CD4-positive, alpha-beta memory T cell (primary cell): ENCODE data around the gene MTO1. TPM values are rescaled to one million over a fixed set of nuclear protein-coding genes. Genes with fewer than 3 reads are reported as not detected.
"Not testable (repeated sequence)": the region's sequence is repeated elsewhere in the genome, so short reads cannot be mapped to it uniquely, and the experiment has no call there.

Source experiments
- CTCF ChIA-PET: fragments of 350-600 bp; sonication (Branson Sonifier 250); formaldehyde crosslinking; loops from one replicate; lab custom pipeline; 2021; ENCODE audit warnings: inconsistent platforms; ENCODE audit not compliant: partially characterized antibody; lab: Charles Lee
- POLR2A ChIA-PET: fragments of 350-600 bp; sonication (Branson Sonifier 250); formaldehyde crosslinking; loops from one replicate; lab custom pipeline; 2021; ENCODE audit not compliant: partially characterized antibody; lab: Charles Lee
- DNase-seq, 5 donors: peaks; one replicate each; pipeline versions ENCODE4 v3.0.0 to v3.0.0-alpha.2; 2020 to 2022; ENCODE audit warnings: mixed read lengths in 1 of 5
- H3K27ac ChIP-seq: one replicate; pipeline ENCODE4 v1.7.0; 2013; ENCODE audit warnings: low read depth, low read length
- H3K27me3 ChIP-seq: 2 replicates; pipeline ENCODE4 v1.7.0; 2013; ENCODE audit warnings: mild to moderate bottlenecking, low read length, moderate library complexity; ENCODE audit not compliant: insufficient read depth
- H3K36me3 ChIP-seq: 2 replicates; pipeline ENCODE4 v1.7.0; 2013; ENCODE audit warnings: mild to moderate bottlenecking, low read length, moderate library complexity; ENCODE audit not compliant: insufficient read depth
- H3K4me1 ChIP-seq: 2 replicates; pipeline ENCODE4 v1.7.0; 2013; ENCODE audit warnings: mild to moderate bottlenecking, low read length, moderate library complexity; ENCODE audit not compliant: insufficient read depth
- H3K4me3 ChIP-seq, 2 donors: one replicate each; pipeline ENCODE4 v1.7.0; 2013; ENCODE audit warnings: low read length in 2 of 2, mild to moderate bottlenecking in 1 of 2
- H3K9me3 ChIP-seq, 2 donors: one replicate each; pipeline ENCODE4 v1.7.0; 2013; ENCODE audit warnings: low read length in 2 of 2, control low read depth in 1 of 2; ENCODE audit not compliant: control insufficient read depth in 1 of 2
- H3K27ac Mint-ChIP-seq, 7 donors: one replicate each; pipeline ENCODE4 v1.8.0; 2020 to 2021; ENCODE audit warnings: mixed read lengths in 7 of 7, mild to moderate bottlenecking in 6 of 7, inconsistent platforms in 3 of 7, moderate library complexity in 3 of 7
- H3K27me3 Mint-ChIP-seq, 2 donors: one replicate each; pipeline ENCODE4 v1.8.0; 2020 to 2021; ENCODE audit warnings: mixed read lengths in 2 of 2
- H3K36me3 Mint-ChIP-seq, 2 donors: one replicate each; pipeline ENCODE4 v1.8.0; 2020 to 2021; ENCODE audit warnings: mixed read lengths in 2 of 2, inconsistent platforms in 1 of 2, mild to moderate bottlenecking in 1 of 2
- H3K4me1 Mint-ChIP-seq, 4 donors: one replicate each; pipeline ENCODE4 v1.8.0; 2020 to 2021; ENCODE audit warnings: mixed read lengths in 4 of 4, mild to moderate bottlenecking in 1 of 4
- H3K4me3 Mint-ChIP-seq, 8 donors: one replicate each; pipeline ENCODE4 v1.8.0; 2020 to 2021; ENCODE audit warnings: mixed read lengths in 8 of 8, mild to moderate bottlenecking in 7 of 8, moderate library complexity in 6 of 8, inconsistent platforms in 3 of 8
- H3K9me3 Mint-ChIP-seq, 8 donors: one replicate each; pipeline ENCODE4 v1.8.0; 2020 to 2021; ENCODE audit warnings: mixed read lengths in 8 of 8, mild to moderate bottlenecking in 5 of 8, inconsistent platforms in 3 of 8, moderate library complexity in 1 of 8
- intact Hi-C: fragments of 100-400 bp; cut with micrococcal nuclease; formaldehyde crosslinking; loops from one replicate; pipeline ENCODE4 v1.15.1; 2023
- polyA plus RNA-seq, 2 donors: library from polyadenylated mRNA; unstranded; fragments of 300-500 nt; fragmentation: Illumina TruSeq; gene quantifications; one replicate each; pipeline ENCODE4 v1.2.3, GENCODE V29; 2021
- total RNA-seq, 2 experiments: library from RNA; stranded (reverse); gene quantifications; one replicate each; pipeline ENCODE4 v1.2.3, GENCODE V29; 2021

MTO1 gene
- total and polyA plus RNA-seq, 4 experiments from 2014 or later: 31.7 to 99.8 (median 69.9) TPM

GRCh38 chr6:73491377-73491776, 29.8 kb downstream of the MTO1 start:
- POLR2A ChIA-PET: interaction anchor here (0.5 kb wide), 1 partner anchor 72 kb away, joined by 5 read pairs; no protein-coding TSS in a partner anchor
- H3K27ac Mint-ChIP-seq: peak overlapping the region in 4 of 7 donors; percentile 47 to 89 (median 62)
- no peaks in the 10 kb centered on the region for H3K27me3 ChIP-seq
- H3K4me1 ChIP-seq: no peaks in the 10 kb centered on the region
- no peak overlapping the region for H3K27ac ChIP-seq
- DNase-seq: no peak
- no peaks in the 10 kb centered on the region for H3K9me3 Mint-ChIP-seq
- H3K9me3 ChIP-seq: no peaks in the 10 kb centered on the region
- H3K4me1 Mint-ChIP-seq: peaks cover 0 to 8% (median 4%) of the 10 kb centered on the region in 4 donors
- H3K27me3 Mint-ChIP-seq: no peaks in the 10 kb centered on the region
- CTCF ChIA-PET: interaction anchor here (1.6 kb wide), 1 partner anchor 17 kb away, joined by 4 read pairs; no protein-coding TSS in a partner anchor
- no peak overlapping the region for H3K4me3 Mint-ChIP-seq
- H3K36me3 Mint-ChIP-seq: peaks cover 62 to 66% of the 10 kb centered on the region in 2 donors
- intact Hi-C loops: no loop called here
- H3K36me3 ChIP-seq: peaks cover 43% of the 10 kb centered on the region
- no peak overlapping the region for H3K4me3 ChIP-seq

GRCh38 chr6:73497915-73498314, 36.4 kb downstream of the MTO1 start:
- no peak overlapping the region for H3K4me3 Mint-ChIP-seq
- H3K4me1 ChIP-seq: no peaks in the 10 kb centered on the region
- ChIA-PET POLR2A (interaction anchor here (0.6 to 1.3 kb wide), 2 partner anchors 11 to 18 kb away, joined by 3 read pairs; no protein-coding TSS in a partner anchor), CTCF (interaction anchor here (1.2 to 2.9 kb wide), 2 partner anchors 113 to 128 kb away, joined by 3 to 16 read pairs; no protein-coding TSS in a partner anchor)
- H3K9me3 Mint-ChIP-seq: no peaks in the 10 kb centered on the region
- no peak overlapping the region for H3K4me3 ChIP-seq
- no peaks in the 10 kb centered on the region for H3K27me3 ChIP-seq
- H3K4me1 Mint-ChIP-seq: no peaks in the 10 kb centered on the region
- H3K9me3 ChIP-seq: no peaks in the 10 kb centered on the region
- H3K27me3 Mint-ChIP-seq: no peaks in the 10 kb centered on the region
- intact Hi-C loops: no loop called here
- peaks cover 42% of the 10 kb centered on the region for H3K36me3 ChIP-seq
- DNase-seq: no peak
- H3K36me3 Mint-ChIP-seq: peaks cover 32 to 61% of the 10 kb centered on the region in 2 donors
- peak overlapping the region in 2 of 7 donors; percentile 35 to 63 for H3K27ac Mint-ChIP-seq
- no peak overlapping the region for H3K27ac ChIP-seq

- no peak for DNase-seq
- POLR2A ChIA-PET: interaction anchor here (1.0 kb wide), 2 partner anchors 15 to 18 kb away, joined by 3 to 4 read pairs; partner anchors contain the start of gene EEF1A1
- CTCF ChIA-PET: interaction anchor here (2.3 to 3.6 kb wide), 2 partner anchors 10 to 107 kb away, joined by 10 to 13 read pairs; no protein-coding TSS in a partner anchor
- Mint-ChIP-seq H3K9me3 (peaks cover 0 to 2% (median 0%) of the 10 kb centered on the region in 8 donors), H3K4me3 (no peak overlapping the region), H3K36me3 (peaks cover 15 to 49% of the 10 kb centered on the region in 2 donors), H3K4me1 (no peaks in the 10 kb centered on the region), H3K27me3 (no peaks in the 10 kb centered on the region), H3K27ac (peak overlapping the region in 2 of 7 donors; percentile 52 to 88)
- no peaks in the 10 kb centered on the region for H3K27me3 ChIP-seq
- no peaks in the 10 kb centered on the region for H3K4me1 ChIP-seq
- H3K9me3 ChIP-seq: no peaks in the 10 kb centered on the region
- H3K4me3 ChIP-seq: no peak overlapping the region
- no peak overlapping the region for H3K27ac ChIP-seq
- intact Hi-C loops: no loop called here
- H3K36me3 ChIP-seq: peaks cover 31% of the 10 kb centered on the region
These were observed 41.7 kb downstream of the MTO1 start for GRCh38 chr6:73503027-73503772.

DNA sequence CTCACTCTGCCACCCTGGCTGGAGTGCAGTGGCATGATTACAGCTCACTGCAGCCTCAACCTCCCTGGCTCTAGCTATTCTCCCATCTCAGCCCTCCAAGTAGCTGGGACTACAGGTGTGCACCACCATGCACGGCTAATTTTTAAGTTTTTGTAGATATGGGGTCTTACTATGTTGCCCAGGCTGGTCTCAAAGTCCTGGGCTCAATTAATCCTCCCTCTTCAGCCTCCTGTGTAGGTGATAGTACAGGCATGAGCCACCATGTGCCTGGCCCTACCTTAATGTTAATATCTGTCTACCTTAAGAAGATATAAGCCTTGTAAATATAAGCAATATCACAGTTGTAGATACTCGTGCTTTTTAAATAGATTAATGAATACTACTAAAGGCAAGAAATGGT, 42.6 kb downstream of the MTO1 start:
- peaks cover 0 to 2% (median 0%) of the 10 kb centered on the region in 8 donors for H3K9me3 Mint-ChIP-seq
- H3K4me3 Mint-ChIP-seq: peak overlapping the region in 1 of 8 donors; percentile 45
- Histone ChIP-seq H3K27me3 (no peaks in the 10 kb centered on the region), H3K9me3 (no peaks in the 10 kb centered on the region), H3K4me3 (no peak overlapping the region), H3K27ac (no peak overlapping the region), H3K4me1 (no peaks in the 10 kb centered on the region), H3K36me3 (peaks cover 27% of the 10 kb centered on the region)
- ChIA-PET POLR2A (interaction anchor here (1.0 kb wide), 1 partner anchor 17 kb away, joined by 4 read pairs; the partner anchor contains the start of gene EEF1A1), CTCF (interaction anchor here (2.3 to 3.6 kb wide), 2 partner anchors 9 to 106 kb away, joined by 10 to 13 read pairs; no protein-coding TSS in a partner anchor)
- no peak for DNase-seq
- intact Hi-C loops: no loop called here
- H3K36me3 Mint-ChIP-seq: peaks cover 14 to 45% of the 10 kb centered on the region in 2 donors
- H3K27me3 Mint-ChIP-seq: no peaks in the 10 kb centered on the region
- H3K4me1 Mint-ChIP-seq: no peaks in the 10 kb centered on the region
- H3K27ac Mint-ChIP-seq: peak overlapping the region in 3 of 7 donors; percentile 8 to 61 (median 31)

GRCh38 chr6:73505142-73505541, 43.6 kb downstream of the MTO1 start:
- no peak for DNase-seq
- Histone ChIP-seq H3K36me3 (peaks cover 20% of the 10 kb centered on the region), H3K27me3 (no peaks in the 10 kb centered on the region), H3K9me3 (no peaks in the 10 kb centered on the region), H3K27ac (no peak overlapping the region), H3K4me1 (no peaks in the 10 kb centered on the region), H3K4me3 (no peak overlapping the region)
- peaks cover 14 to 40% of the 10 kb centered on the region in 2 donors for H3K36me3 Mint-ChIP-seq
- no peaks in the 10 kb centered on the region for H3K27me3 Mint-ChIP-seq
- intact Hi-C loops: no loop called here
- CTCF ChIA-PET: interaction anchor here (2.3 to 3.6 kb wide), 2 partner anchors 8 to 105 kb away, joined by 10 to 13 read pairs; no protein-coding TSS in a partner anchor
- POLR2A ChIA-PET: interaction anchor here (0.7 to 1.0 kb wide), 2 partner anchors 15 to 44 kb away, joined by 3 to 4 read pairs; partner anchors contain the start of gene MTO1
- no peak overlapping the region for H3K4me3 Mint-ChIP-seq
- H3K9me3 Mint-ChIP-seq: peaks cover 0 to 2% (median 0%) of the 10 kb centered on the region in 8 donors
- no peak overlapping the region for H3K27ac Mint-ChIP-seq
- H3K4me1 Mint-ChIP-seq: no peaks in the 10 kb centered on the region

- intact Hi-C loops, H3K9me3 ChIP-seq, H3K4me1 Mint-ChIP-seq, H3K27me3 Mint-ChIP-seq, H3K27ac ChIP-seq, H3K27me3 ChIP-seq, H3K9me3 Mint-ChIP-seq, H3K4me3 ChIP-seq, DNase-seq, H3K27ac Mint-ChIP-seq, H3K4me3 Mint-ChIP-seq, H3K4me1 ChIP-seq: not testable (repeated sequence)
- POLR2A ChIA-PET: interaction anchor here (0.7 kb wide), 1 partner anchor 44 kb away, joined by 4 read pairs; the partner anchor contains the start of gene MTO1
- H3K36me3 ChIP-seq: peaks cover 16% of the 10 kb centered on the region
- CTCF ChIA-PET: interaction anchor here (1.5 to 3.6 kb wide), 3 partner anchors 8 to 105 kb away, joined by 3 to 13 read pairs (median 10); no protein-coding TSS in a partner anchor
- peaks cover 10 to 36% of the 10 kb centered on the region in 2 donors for H3K36me3 Mint-ChIP-seq
These were observed 44.2 kb downstream of the MTO1 start for GRCh38 chr6:73505705-73506104.

DNA sequence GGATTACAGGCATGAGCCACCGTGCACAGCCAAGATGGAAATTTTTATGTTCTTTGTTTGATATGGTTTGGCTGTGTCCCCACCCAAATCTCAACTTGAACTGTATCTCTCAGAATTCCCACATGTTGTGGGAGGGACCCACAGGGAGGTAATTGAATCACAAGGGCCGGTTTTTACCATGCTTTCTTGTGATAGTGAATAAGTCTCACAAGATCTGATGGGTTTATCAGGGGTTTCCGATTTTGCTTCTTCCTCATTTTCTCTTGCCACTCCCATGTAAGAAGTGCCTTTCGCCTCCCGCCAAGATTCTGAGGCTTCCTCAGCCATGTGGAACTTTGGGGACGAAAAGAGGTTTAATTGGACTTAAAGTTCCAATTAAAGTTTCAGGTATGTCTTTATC, 44.7 kb downstream of the MTO1 start:
- no peak overlapping the region for H3K4me3 Mint-ChIP-seq
- ChIA-PET POLR2A (no interaction called here), CTCF (interaction anchor here (1.5 kb wide), 1 partner anchor 9 kb away, joined by 3 read pairs; no protein-coding TSS in a partner anchor)
- Histone ChIP-seq H3K4me1 (no peaks in the 10 kb centered on the region), H3K27me3 (no peaks in the 10 kb centered on the region), H3K27ac (no peak overlapping the region), H3K4me3 (no peak overlapping the region), H3K36me3 (peaks cover 11% of the 10 kb centered on the region), H3K9me3 (no peaks in the 10 kb centered on the region)
- H3K4me1 Mint-ChIP-seq: no peaks in the 10 kb centered on the region
- DNase-seq: no peak
- intact Hi-C loops: no loop called here
- H3K27ac Mint-ChIP-seq: no peak overlapping the region
- H3K9me3 Mint-ChIP-seq: peaks cover 0 to 2% (median 0%) of the 10 kb centered on the region in 8 donors
- peaks cover 10 to 31% of the 10 kb centered on the region in 2 donors for H3K36me3 Mint-ChIP-seq
- H3K27me3 Mint-ChIP-seq: no peaks in the 10 kb centered on the region
